B cell (primary cell): ENCODE results near the gene NUDCD3.

Experiments
- EZH2 ChIP-seq: IDR thresholded peaks from 2 replicates; pipeline ENCODE4 v1.6.1; 2012; ENCODE audit warnings: borderline replicate concordance, low read depth, mild to moderate bottlenecking, moderate library complexity, low read length; ENCODE audit not compliant: insufficient read depth, poor library complexity, severe bottlenecking
- TF ChIP-seq, protein P1 (sequence below): fragments of 200-600 bp; IDR thresholded peaks from one replicate; pipeline ENCODE4 v1.8.0; 2022; ENCODE audit warnings: antibody characterized with exemption, mild to moderate bottlenecking

DNA sequence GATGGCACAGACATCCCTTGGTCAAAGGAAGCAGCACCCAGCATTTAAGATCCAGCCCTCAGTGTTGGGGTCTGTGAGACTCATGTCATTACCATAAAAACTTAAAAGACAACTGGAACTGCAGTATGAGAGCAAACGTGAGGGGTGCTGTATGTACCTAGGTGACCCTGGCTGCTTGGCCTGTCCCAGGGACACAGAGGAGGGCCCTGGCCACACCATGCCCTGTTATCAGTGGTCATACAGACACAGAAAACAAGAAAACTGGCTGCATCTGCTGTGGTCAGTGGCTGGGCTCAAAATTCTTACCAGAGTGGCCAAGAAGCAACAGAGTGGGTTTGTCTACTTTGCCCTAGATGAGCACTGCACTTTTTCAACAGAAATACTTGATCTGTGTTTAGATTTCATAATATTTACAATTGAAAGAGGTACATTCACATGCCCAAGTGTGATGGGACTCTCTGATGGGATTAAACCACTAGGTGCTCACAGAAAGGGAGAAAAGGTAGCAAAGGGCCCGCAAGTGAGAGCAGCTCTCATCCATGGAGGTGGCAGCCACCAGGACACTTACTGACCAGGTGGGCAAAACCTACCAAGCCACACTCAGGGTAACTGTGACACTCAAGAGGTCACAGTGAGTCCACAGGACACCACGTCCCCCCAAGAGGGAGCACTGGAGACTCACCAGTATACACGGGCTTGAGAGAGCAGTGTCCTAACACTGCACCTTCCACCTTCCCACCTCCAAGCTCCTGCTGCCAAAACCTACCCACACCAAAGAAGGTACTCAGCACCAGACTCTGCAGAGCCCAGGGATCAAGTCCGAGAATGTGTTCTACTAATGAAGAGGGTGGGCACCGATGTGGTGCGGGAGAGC, 97.0 kb downstream of the NUDCD3 start:
- TF ChIP-seq, protein P1, sequence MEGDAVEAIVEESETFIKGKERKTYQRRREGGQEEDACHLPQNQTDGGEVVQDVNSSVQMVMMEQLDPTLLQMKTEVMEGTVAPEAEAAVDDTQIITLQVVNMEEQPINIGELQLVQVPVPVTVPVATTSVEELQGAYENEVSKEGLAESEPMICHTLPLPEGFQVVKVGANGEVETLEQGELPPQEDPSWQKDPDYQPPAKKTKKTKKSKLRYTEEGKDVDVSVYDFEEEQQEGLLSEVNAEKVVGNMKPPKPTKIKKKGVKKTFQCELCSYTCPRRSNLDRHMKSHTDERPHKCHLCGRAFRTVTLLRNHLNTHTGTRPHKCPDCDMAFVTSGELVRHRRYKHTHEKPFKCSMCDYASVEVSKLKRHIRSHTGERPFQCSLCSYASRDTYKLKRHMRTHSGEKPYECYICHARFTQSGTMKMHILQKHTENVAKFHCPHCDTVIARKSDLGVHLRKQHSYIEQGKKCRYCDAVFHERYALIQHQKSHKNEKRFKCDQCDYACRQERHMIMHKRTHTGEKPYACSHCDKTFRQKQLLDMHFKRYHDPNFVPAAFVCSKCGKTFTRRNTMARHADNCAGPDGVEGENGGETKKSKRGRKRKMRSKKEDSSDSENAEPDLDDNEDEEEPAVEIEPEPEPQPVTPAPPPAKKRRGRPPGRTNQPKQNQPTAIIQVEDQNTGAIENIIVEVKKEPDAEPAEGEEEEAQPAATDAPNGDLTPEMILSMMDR, result no peak
- TF ChIP-seq EZH2, result no peak
